Mesendoderm (in vitro differentiated cells): ENCODE results near the gene CDYL.

Source experiments
- DNase-seq: peaks from one replicate; pipeline ENCODE4 v3.0.0; 2013
- H2AK5ac ChIP-seq: 2 replicates; pipeline ENCODE4 v1.6.1; 2013; ENCODE audit warnings: low read length, inconsistent platforms
- H2BK120ac ChIP-seq: 2 replicates; pipeline ENCODE4 v1.6.1; 2013; ENCODE audit warnings: low read depth, mild to moderate bottlenecking, low read length, moderate library complexity, mixed read lengths
- H2BK15ac ChIP-seq: replicated peaks from 2 replicates; pipeline ENCODE4 v1.6.1; 2013; ENCODE audit warnings: low read depth, mild to moderate bottlenecking, moderate library complexity
- H2BK5ac ChIP-seq: 2 replicates; pipeline ENCODE4 v1.6.1; 2013; ENCODE audit warnings: low read length, inconsistent platforms
- H3K18ac ChIP-seq: 2 replicates; pipeline ENCODE4 v1.6.1; 2013; ENCODE audit warnings: mild to moderate bottlenecking, low read length, mixed read lengths
- H3K23ac ChIP-seq: one replicate; pipeline ENCODE4 v1.6.1; 2013; ENCODE audit warnings: low read length
- H3K27ac ChIP-seq: 2 replicates; pipeline ENCODE4 v1.5.1; 2013; ENCODE audit warnings: low read depth, mild to moderate bottlenecking, inconsistent platforms, low read length, moderate library complexity
- H3K27me3 ChIP-seq: 2 replicates; pipeline ENCODE4 v1.6.1; 2013; ENCODE audit warnings: low read length, control low read depth, mild to moderate bottlenecking, inconsistent platforms; ENCODE audit not compliant: insufficient read depth, poor library complexity
- H3K36me3 ChIP-seq: 2 replicates; pipeline ENCODE4 v1.6.1; 2013; ENCODE audit warnings: low read length, inconsistent platforms; ENCODE audit not compliant: control insufficient read depth, insufficient read depth
- H3K4ac ChIP-seq: one replicate; pipeline ENCODE4 v1.6.1; 2013; ENCODE audit warnings: low read depth, mild to moderate bottlenecking, low read length, moderate library complexity
- H3K4me1 ChIP-seq: 2 replicates; pipeline ENCODE4 v1.6.1; 2013; ENCODE audit warnings: low read depth, low read length, inconsistent platforms; ENCODE audit not compliant: control insufficient read depth
- H3K4me2 ChIP-seq: 2 replicates; pipeline ENCODE4 v1.6.1; 2013; ENCODE audit warnings: low read length
- H3K4me3 ChIP-seq: 2 replicates; pipeline ENCODE4 v1.5.1; 2013; ENCODE audit warnings: mild to moderate bottlenecking, low read length
- H3K56ac ChIP-seq: one replicate; pipeline ENCODE4 v1.6.1; 2013; ENCODE audit warnings: low read length
- H3K79me1 ChIP-seq: 2 replicates; pipeline ENCODE4 v1.6.1; 2013; ENCODE audit warnings: low read length, inconsistent platforms
- H3K79me2 ChIP-seq: 2 replicates; pipeline ENCODE4 v1.6.1; 2013; ENCODE audit warnings: mild to moderate bottlenecking, low read length; ENCODE audit not compliant: control insufficient read depth, insufficient read depth
- H3K9ac ChIP-seq: 2 replicates; pipeline ENCODE4 v1.6.1; 2013; ENCODE audit warnings: low read length, inconsistent platforms
- H4K5ac ChIP-seq: one replicate; pipeline ENCODE4 v1.6.1; 2013; ENCODE audit warnings: low read length
- H4K8ac ChIP-seq: one replicate; pipeline ENCODE4 v1.6.1; 2013; ENCODE audit warnings: low read depth, mild to moderate bottlenecking, control low read depth, low read length, moderate library complexity
- WGBS: extraction: QIAGEN DNeasy Blood & Tissue Kit; methylation state at CpG from one replicate; pipeline ENCODE4 v1.1.7; 2013; ENCODE audit warnings: low lambda C conversion rate, missing lambda C conversion rate; ENCODE audit not compliant: insufficient coverage; ENCODE audit errors: extremely low coverage; 5-methylcytosine and 5-hydroxymethylcytosine counted together

CDYL gene

GRCh38 chr6:4853349-4853748 lies 77.1 kb downstream of the CDYL start:
- Histone ChIP-seq H2BK5ac (no peak overlapping the region), H3K36me3 (no peaks in the 10 kb centered on the region), H3K79me2 (peaks cover 55% of the 10 kb centered on the region), H3K4me1 (no peaks in the 10 kb centered on the region), H3K9ac (no peak overlapping the region), H3K56ac (no peak overlapping the region), H3K4me3 (no peak overlapping the region), H4K5ac (no peak overlapping the region), H2BK120ac (no peak overlapping the region), H2BK15ac (no peak overlapping the region), H3K4me2 (no peak overlapping the region), H4K8ac (no peak overlapping the region), H3K23ac (no peak overlapping the region), H3K27ac (no peak overlapping the region), H3K18ac (no peak overlapping the region), H3K27me3 (no peaks in the 10 kb centered on the region), H3K79me1 (peaks cover 35% of the 10 kb centered on the region), H3K4ac (no peak overlapping the region), H2AK5ac (no peak overlapping the region)
- DNase-seq = peak; percentile 39
- WGBS = no CpG with 5 or more reads among the region's 4 CpGs

GRCh38 chr6:4853782-4854511 lies 77.7 kb downstream of the CDYL start:
- no peak overlapping the region for H4K5ac ChIP-seq
- H3K4me2 ChIP-seq = no peak overlapping the region
- H3K4me1 ChIP-seq = no peaks in the 10 kb centered on the region
- WGBS = no CpG with 5 or more reads among the region's 16 CpGs
- no peak overlapping the region for H2BK120ac ChIP-seq
- H3K27ac ChIP-seq = no peak overlapping the region
- H2AK5ac ChIP-seq = no peak overlapping the region
- H3K18ac ChIP-seq = no peak overlapping the region
- H3K79me2 ChIP-seq = peaks cover 56% of the 10 kb centered on the region
- no peak overlapping the region for H4K8ac ChIP-seq
- no peaks in the 10 kb centered on the region for H3K27me3 ChIP-seq
- no peak overlapping the region for H2BK15ac ChIP-seq
- H3K56ac ChIP-seq = no peak overlapping the region
- peaks cover 36% of the 10 kb centered on the region for H3K79me1 ChIP-seq
- H2BK5ac ChIP-seq = no peak overlapping the region
- H3K4me3 ChIP-seq = no peak overlapping the region
- no peak overlapping the region for H3K9ac ChIP-seq
- H3K4ac ChIP-seq = no peak overlapping the region
- H3K23ac ChIP-seq = no peak overlapping the region
- no peak for DNase-seq
- H3K36me3 ChIP-seq = no peaks in the 10 kb centered on the region

GRCh38 chr6:4856785-4857184 lies 80.6 kb downstream of the CDYL start:
- Histone ChIP-seq H3K36me3 (no peaks in the 10 kb centered on the region), H3K56ac (no peak overlapping the region), H2AK5ac (no peak overlapping the region), H3K79me2 (peaks cover 58% of the 10 kb centered on the region), H3K4ac (no peak overlapping the region), H3K27me3 (no peaks in the 10 kb centered on the region), H3K79me1 (peaks cover 45% of the 10 kb centered on the region), H2BK120ac (no peak overlapping the region), H3K9ac (no peak overlapping the region), H4K8ac (no peak overlapping the region), H3K4me2 (no peak overlapping the region), H3K4me1 (no peaks in the 10 kb centered on the region), H3K4me3 (no peak overlapping the region), H2BK5ac (no peak overlapping the region), H3K27ac (no peak overlapping the region), H3K23ac (no peak overlapping the region), H4K5ac (no peak overlapping the region), H3K18ac (no peak overlapping the region), H2BK15ac (no peak overlapping the region)
- no peak for DNase-seq
- WGBS = no CpG with 5 or more reads among the region's 3 CpGs

GRCh38 chr6:4858194-4859015 lies 82.2 kb downstream of the CDYL start:
- WGBS = no CpG with 5 or more reads among the region's 8 CpGs
- Histone ChIP-seq H3K4ac (no peak overlapping the region), H2AK5ac (no peak overlapping the region), H3K18ac (no peak overlapping the region), H2BK120ac (no peak overlapping the region), H3K9ac (no peak overlapping the region), H3K79me2 (peaks cover 54% of the 10 kb centered on the region), H3K56ac (no peak overlapping the region), H3K4me1 (no peaks in the 10 kb centered on the region), H3K36me3 (no peaks in the 10 kb centered on the region), H4K8ac (no peak overlapping the region), H3K4me2 (no peak overlapping the region), H2BK15ac (no peak overlapping the region), H3K4me3 (no peak overlapping the region), H3K27me3 (no peaks in the 10 kb centered on the region), H3K27ac (no peak overlapping the region), H3K23ac (no peak overlapping the region), H3K79me1 (peaks cover 46% of the 10 kb centered on the region), H4K5ac (no peak overlapping the region), H2BK5ac (no peak overlapping the region)
- no peak for DNase-seq

- Histone ChIP-seq H3K4me3 (no peak overlapping the region), H3K36me3 (no peaks in the 10 kb centered on the region), H3K18ac (no peak overlapping the region), H2BK120ac (no peak overlapping the region), H2BK5ac (no peak overlapping the region), H3K27ac (no peak overlapping the region), H3K27me3 (no peaks in the 10 kb centered on the region), H3K4me1 (no peaks in the 10 kb centered on the region), H3K23ac (no peak overlapping the region), H3K9ac (no peak overlapping the region), H3K56ac (no peak overlapping the region), H4K8ac (no peak overlapping the region), H3K4me2 (no peak overlapping the region), H2BK15ac (no peak overlapping the region), H2AK5ac (no peak overlapping the region), H3K4ac (no peak overlapping the region), H4K5ac (no peak overlapping the region), H3K79me1 (peaks cover 36% of the 10 kb centered on the region), H3K79me2 (peaks cover 42% of the 10 kb centered on the region)
- DNase-seq = no peak
- no CpG with 5 or more reads among the region's 2 CpGs for WGBS
Observed at GRCh38 chr6:4860387-4860786, 84.2 kb downstream of the CDYL start.
